Ovary (tissue), 9 donors: ENCODE data around the gene RNLS. TPM values are rescaled to one million over a fixed set of nuclear protein-coding genes. Genes with fewer than 3 reads are reported as not detected.

Experiments used
- DNase-seq, 5 donors: peaks; one replicate each; pipeline ENCODE4 v3.0.0-alpha.2; 2019 to 2020
- H3K27ac ChIP-seq, 2 donors: fragments of 200-600 bp; one replicate each; pipeline versions ENCODE4 v1.5.1 to v1.8.0; 2019 to 2022
- H3K27me3 ChIP-seq: fragments of 200-600 bp; one replicate; pipeline ENCODE4 v1.8.0; 2022
- H3K36me3 ChIP-seq: fragments of 200-600 bp; sonication (generic); one replicate; pipeline ENCODE4 v1.5.1; 2019
- H3K4me1 ChIP-seq: one replicate; pipeline ENCODE4 v1.8.1; 2013; ENCODE audit warnings: mild to moderate bottlenecking, moderate library complexity; ENCODE audit not compliant: insufficient read depth
- H3K4me3 ChIP-seq: fragments of 200-600 bp; sonication (generic); one replicate; pipeline ENCODE4 v1.5.1; 2017
- H3K9me3 ChIP-seq, 2 donors: fragments of 200-600 bp in 1 of 2; sonication (generic) in 1 of 2; one replicate each; pipeline versions ENCODE4 v1.5.1 to v1.8.1; 2013 to 2019; ENCODE audit warnings: mild to moderate bottlenecking in 1 of 2, moderate library complexity in 1 of 2
- EP300 ChIP-seq: sonication (generic); formaldehyde crosslinking; IDR thresholded peaks from one replicate; pipeline ENCODE4 v1.6.1; 2017; ENCODE audit warnings: antibody characterized with exemption
- POLR2A ChIP-seq: fragments of 450-650 bp; IDR thresholded peaks from one replicate; pipeline ENCODE4 v1.6.1; 2017; ENCODE audit warnings: antibody characterized with exemption, mild to moderate bottlenecking, moderate library complexity
- WGBS, 3 donors: extraction: QIAGEN DNeasy Blood & Tissue Kit in 1 of 3; methylation state at CpG; one replicate each; pipeline versions ENCODE4 v1.1.5 to v1.1.7; 2013 to 2017; 5-methylcytosine and 5-hydroxymethylcytosine counted together
- intact Hi-C, 4 donors: fragments of 100-400 bp; cut with DNase I; formaldehyde crosslinking; loops; one replicate each; pipeline versions ENCODE4 v1.11.0 to v1.15.1; 2022 to 2023
- polyA plus RNA-seq, 2 donors: library from polyadenylated mRNA; stranded (reverse); fragments of 200-250 nt in 1 of 2; fragments of 350-450 nt in 1 of 2; fragmentation: Illumina TruSeq in 1 of 2; extraction: RNeasy Lipid Tissue Mini Kit (QIAGEN cat#74804) in 1 of 2; gene quantifications; one replicate each; pipeline ENCODE4 v1.2.3, GENCODE V29; 2013 to 2014
- total RNA-seq, 7 donors: library from RNA; depleted of rRNA in 2 of 7; stranded (reverse); fragments of >200 nt in 2 of 7; fragmentation: NEBNext Ultra II Directional in 3 of 7; extraction: Animal tissue kit (Norgen Biotek cat#: 25700) in 3 of 7; gene quantifications; one replicate each; pipeline versions ENCODE4 v1.1.0 to v1.2.4, GENCODE V29; 2016 to 2023
- TF ChIP-seq, protein P1 (sequence below), 3 donors: fragments of 450-650 bp in 2 of 3; fragments of 200-600 bp in 1 of 3; IDR thresholded peaks; one replicate each; pipeline versions ENCODE4 v1.5.1 to v1.8.0; 2016 to 2022; ENCODE audit warnings: antibody characterized with exemption in 3 of 3, mild to moderate bottlenecking in 1 of 3
- donor health status: DM: no; HTN: no; CAD: no; lungs with moderate emphysema.
- donor health status: DM: no; HTN: no; CAD: no.
- donor health status: Bipolar disorder and iron deficiency.
- donor health status: DM: yes; HTN: yes; CAD: no.
- donor health status: DM: no; HTN: no; CAD: no.
- donor health status: DM: yes; HTN: yes; CAD: no.

Gene RNLS
- total and polyA plus RNA-seq, 9 donors: 7.5 to 21.9 (median 11.8) TPM

GRCh38 chr10:88232983-88233543, 350.1 kb downstream of the RNLS start:
- no peak for DNase-seq
- Histone ChIP-seq H3K27ac (no peak overlapping the region), H3K4me3 (no peak overlapping the region), H3K36me3 (no peaks in the 10 kb centered on the region), H3K4me1 (peaks cover 6% of the 10 kb centered on the region), H3K9me3 (no peaks in the 10 kb centered on the region), H3K27me3 (no peaks in the 10 kb centered on the region)
- intact Hi-C loops: no loop called here
- TF ChIP-seq POLR2A (no peak), EP300 (no peak)
- TF ChIP-seq, protein P1, sequence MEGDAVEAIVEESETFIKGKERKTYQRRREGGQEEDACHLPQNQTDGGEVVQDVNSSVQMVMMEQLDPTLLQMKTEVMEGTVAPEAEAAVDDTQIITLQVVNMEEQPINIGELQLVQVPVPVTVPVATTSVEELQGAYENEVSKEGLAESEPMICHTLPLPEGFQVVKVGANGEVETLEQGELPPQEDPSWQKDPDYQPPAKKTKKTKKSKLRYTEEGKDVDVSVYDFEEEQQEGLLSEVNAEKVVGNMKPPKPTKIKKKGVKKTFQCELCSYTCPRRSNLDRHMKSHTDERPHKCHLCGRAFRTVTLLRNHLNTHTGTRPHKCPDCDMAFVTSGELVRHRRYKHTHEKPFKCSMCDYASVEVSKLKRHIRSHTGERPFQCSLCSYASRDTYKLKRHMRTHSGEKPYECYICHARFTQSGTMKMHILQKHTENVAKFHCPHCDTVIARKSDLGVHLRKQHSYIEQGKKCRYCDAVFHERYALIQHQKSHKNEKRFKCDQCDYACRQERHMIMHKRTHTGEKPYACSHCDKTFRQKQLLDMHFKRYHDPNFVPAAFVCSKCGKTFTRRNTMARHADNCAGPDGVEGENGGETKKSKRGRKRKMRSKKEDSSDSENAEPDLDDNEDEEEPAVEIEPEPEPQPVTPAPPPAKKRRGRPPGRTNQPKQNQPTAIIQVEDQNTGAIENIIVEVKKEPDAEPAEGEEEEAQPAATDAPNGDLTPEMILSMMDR (IDR thresholded peaks at IDR 0.05): no peak
- WGBS, 3 donors: 72 to 83% (median 79%) methylated on average over 7 of the region's 7 CpGs

- Histone ChIP-seq H3K4me1 (peaks cover 10% of the 10 kb centered on the region), H3K27ac (no peak overlapping the region), H3K27me3 (no peaks in the 10 kb centered on the region), H3K36me3 (no peaks in the 10 kb centered on the region), H3K9me3 (no peaks in the 10 kb centered on the region), H3K4me3 (no peak overlapping the region)
- WGBS, 3 donors: 29 to 56% (median 40%) methylated on average over 5 of the region's 5 CpGs
- DNase-seq: peak; percentile 59 to 85 (median 71)
- TF ChIP-seq, protein P1 (IDR thresholded peaks at IDR 0.05): no peak
- intact Hi-C loops: no loop called here
Observed at GRCh38 chr10:88232029-88232895, 350.9 kb downstream of the RNLS start.

- DNase-seq: no peak
- Histone ChIP-seq H3K4me1 (peaks cover 15% of the 10 kb centered on the region), H3K27ac (no peak overlapping the region), H3K9me3 (no peaks in the 10 kb centered on the region), H3K36me3 (no peaks in the 10 kb centered on the region), H3K4me3 (no peak overlapping the region), H3K27me3 (no peaks in the 10 kb centered on the region)
- TF ChIP-seq POLR2A: no peak
- WGBS, 3 donors: 83 to 94% (median 90%) methylated on average over 8 of the region's 8 CpGs
- intact Hi-C loops: no loop called here
Observed at GRCh38 chr10:88230251-88230650, 352.9 kb downstream of the RNLS start.

DNA sequence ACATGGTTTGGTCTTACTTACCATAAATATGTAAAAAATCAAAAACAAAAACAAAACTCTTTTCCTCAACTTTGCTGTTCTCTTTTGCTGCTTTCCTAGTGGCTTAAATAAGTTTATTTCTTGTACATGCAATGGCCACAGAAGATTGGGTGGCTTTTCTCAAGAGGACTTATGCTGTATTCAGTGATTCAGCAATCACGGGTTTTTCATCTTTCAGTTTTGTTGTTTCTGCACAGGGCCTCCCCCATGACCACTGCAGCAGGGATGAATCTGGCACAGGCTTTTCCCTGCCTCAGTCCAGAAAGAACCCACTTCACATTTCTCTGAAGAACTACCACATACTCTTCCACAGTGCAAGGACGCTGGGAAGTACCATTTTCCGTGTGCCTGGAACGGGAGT, 355.0 kb downstream of the RNLS start:
- H3K4me1 ChIP-seq: peaks cover 15% of the 10 kb centered on the region
- no peak for DNase-seq
- H3K27ac ChIP-seq: no peak overlapping the region
- H3K36me3 ChIP-seq: no peaks in the 10 kb centered on the region
- TF ChIP-seq, protein P1 (IDR thresholded peaks at IDR 0.05): no peak
- TF ChIP-seq POLR2A (no peak), EP300 (no peak)
- H3K27me3 ChIP-seq: no peaks in the 10 kb centered on the region
- 84 to 86% (median 86%) methylated on average over 4 of the region's 4 CpGs for WGBS, 3 donors
- intact Hi-C loops: no loop called here
- H3K9me3 ChIP-seq: no peaks in the 10 kb centered on the region
- H3K4me3 ChIP-seq: no peak overlapping the region
